D721Med (cell line): ENCODE measurements around the gene CSTPP1.

Experiments used
- DNase-seq: peaks from one replicate; pipeline ENCODE4 v3.0.0; 2011; ENCODE audit warnings: low spot score; ENCODE audit not compliant: insufficient read length
- FAIRE-seq: peaks from 2 replicates; lab custom pipeline; 2011; peaks lifted over from hg19 to GRCh38; lab: Jason Lieb, UNC
- TF ChIP-seq, protein P1 (sequence below): IDR thresholded peaks from 2 replicates; pipeline ENCODE4 v1.5.1; 2012; ENCODE audit warnings: mild to moderate bottlenecking, control low read depth; ENCODE audit not compliant: insufficient read depth; ENCODE audit errors: missing control alignments

Gene CSTPP1

DNA sequence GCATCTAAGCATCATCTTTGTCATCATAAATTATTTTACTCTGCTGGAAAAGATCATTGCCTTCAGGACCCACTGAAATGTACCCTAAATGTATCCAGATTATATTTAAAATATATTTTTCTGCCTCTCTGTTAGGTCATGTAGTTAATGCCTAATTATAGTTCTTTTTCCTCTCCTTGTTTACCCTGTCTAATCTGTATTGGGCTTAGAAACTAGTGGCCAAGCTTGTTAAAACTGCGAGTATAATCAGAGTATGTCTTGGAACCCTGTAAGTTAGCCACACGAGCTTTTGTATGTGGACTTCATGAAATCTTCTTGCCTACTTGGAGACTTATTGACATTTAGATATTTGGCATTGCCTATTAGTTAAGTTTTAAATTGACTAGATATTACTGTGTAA is 184.5 kb downstream of the CSTPP1 start:
- TF ChIP-seq, protein P1, sequence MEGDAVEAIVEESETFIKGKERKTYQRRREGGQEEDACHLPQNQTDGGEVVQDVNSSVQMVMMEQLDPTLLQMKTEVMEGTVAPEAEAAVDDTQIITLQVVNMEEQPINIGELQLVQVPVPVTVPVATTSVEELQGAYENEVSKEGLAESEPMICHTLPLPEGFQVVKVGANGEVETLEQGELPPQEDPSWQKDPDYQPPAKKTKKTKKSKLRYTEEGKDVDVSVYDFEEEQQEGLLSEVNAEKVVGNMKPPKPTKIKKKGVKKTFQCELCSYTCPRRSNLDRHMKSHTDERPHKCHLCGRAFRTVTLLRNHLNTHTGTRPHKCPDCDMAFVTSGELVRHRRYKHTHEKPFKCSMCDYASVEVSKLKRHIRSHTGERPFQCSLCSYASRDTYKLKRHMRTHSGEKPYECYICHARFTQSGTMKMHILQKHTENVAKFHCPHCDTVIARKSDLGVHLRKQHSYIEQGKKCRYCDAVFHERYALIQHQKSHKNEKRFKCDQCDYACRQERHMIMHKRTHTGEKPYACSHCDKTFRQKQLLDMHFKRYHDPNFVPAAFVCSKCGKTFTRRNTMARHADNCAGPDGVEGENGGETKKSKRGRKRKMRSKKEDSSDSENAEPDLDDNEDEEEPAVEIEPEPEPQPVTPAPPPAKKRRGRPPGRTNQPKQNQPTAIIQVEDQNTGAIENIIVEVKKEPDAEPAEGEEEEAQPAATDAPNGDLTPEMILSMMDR, result no peak
- FAIRE-seq (no peak), DNase-seq (no peak)

DNA sequence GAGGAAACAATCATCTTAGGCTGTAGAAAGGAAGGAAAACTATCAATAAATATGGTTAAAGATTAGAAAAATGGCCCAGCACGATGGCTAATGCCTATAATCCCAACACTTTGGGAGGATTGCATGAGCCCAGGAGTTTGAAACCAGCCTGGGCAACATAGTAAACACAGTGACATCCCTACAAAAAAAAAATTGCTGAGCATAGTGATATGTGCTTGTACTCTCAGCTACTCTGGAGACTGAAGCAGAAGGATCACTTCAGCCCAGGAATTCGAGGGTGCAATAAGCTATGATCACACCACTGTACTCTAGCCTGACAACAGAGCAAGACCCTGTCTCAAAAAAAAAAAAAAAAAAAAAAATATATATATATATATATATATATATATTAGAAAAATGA is 185.2 kb downstream of the CSTPP1 start:
- TF ChIP-seq, protein P1, result no peak
- DNase-seq (no peak), FAIRE-seq (no peak)

DNA sequence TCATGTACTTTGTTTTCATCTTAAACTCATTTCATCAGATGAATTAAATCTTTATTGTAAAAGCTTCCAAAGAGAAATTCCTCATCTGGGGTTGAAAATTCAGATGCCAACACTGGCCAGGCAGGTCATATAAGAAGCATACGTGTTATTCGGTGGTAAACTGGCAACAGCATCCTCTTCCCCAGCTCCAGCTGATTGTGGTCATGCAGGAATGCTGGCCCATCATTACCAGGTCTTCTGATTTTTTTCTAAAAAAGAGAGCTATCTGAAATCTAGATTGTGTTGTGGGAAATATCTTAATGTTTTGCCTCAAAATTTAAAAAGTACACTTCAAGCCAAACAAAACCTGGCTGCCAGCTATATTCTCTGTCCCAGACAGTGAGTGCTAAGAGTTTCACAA is 186.5 kb downstream of the CSTPP1 start:
- FAIRE-seq, result no peak
- TF ChIP-seq, protein P1, result no peak
- DNase-seq, result no peak

DNA sequence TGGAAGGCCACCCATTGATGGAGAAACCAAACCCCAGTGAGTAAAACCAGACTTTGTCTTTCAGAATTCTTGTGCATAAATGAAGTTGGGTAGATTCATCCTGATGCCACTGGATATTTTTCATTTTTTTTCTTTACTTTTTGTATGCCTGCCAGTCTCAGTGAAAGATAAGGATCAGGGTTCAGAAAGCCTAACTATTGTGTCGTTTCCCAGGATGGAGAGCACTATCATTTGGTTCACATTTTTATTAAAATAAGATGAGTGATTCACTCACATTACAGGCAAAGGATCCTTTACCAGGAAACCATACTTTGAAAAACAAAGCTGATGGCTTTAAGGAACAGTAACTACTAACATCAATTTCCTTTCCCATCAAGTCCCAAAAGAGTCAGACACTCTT is 188.1 kb downstream of the CSTPP1 start:
- TF ChIP-seq, protein P1, result no peak
- DNase-seq (no peak), FAIRE-seq (no peak)

DNA sequence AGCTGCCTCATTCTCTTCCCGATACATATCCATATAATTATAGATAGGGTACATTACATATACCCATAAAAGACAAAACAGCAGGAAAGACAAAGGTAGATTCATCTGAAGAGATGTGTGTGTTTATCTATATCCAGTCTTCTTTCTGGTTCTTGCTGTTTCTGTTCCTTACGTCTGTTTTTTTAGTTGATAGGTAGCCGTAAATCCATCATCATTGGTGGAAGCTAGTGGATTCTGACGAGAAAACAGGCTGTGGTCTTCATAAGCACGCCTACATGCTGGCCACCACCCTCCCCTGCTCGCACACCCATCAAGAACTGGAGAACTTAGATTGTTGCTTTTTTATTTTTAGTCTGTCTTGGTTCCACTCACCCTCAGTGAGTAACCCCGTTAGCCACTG is 188.5 kb downstream of the CSTPP1 start:
- no peak for DNase-seq
- TF ChIP-seq, protein P1, result no peak
- FAIRE-seq, result no peak

DNA sequence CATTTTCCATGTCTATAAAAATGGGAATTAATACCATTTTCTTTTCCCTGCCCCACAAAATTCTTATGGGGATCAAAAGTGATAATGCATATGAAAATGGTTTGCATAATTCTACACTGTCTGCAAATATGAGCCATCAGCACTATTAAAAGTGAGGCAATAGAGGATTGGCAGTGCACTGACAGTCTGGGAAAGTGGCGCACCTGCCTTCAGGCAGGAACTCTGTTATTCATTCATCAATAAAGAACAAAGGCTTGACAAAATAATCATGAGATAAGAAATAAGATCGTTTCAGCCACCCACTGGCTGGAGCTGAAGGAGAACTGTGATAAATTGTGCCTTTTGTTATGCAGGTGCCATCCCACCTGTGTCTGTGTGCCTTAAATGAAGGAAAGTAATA is 190.7 kb downstream of the CSTPP1 start:
- DNase-seq (no peak), FAIRE-seq (no peak)

DNA sequence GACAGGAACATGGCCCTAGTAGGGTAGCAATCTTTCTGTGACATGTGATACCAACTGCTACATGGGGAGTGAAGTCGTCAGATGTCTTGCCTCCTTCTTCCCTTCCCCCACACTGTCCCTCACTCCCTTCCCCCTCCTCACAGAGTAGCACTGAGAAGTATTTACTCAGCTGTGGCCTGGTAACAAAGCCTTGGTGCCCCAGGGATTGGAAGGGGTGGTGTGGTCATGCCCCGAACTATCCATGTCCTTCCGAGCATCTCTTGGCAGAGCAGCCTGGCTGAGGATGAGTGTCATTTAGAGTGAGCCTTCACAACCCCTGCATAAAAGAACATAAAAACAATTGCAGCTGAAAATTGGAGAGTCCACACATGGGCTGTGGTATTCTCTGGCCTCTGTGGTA is 194.0 kb downstream of the CSTPP1 start:
- DNase-seq (no peak), FAIRE-seq (no peak)
- TF ChIP-seq, protein P1, result no peak

More for the DNA sequence above, 190.7 kb downstream of the CSTPP1 start:
- TF ChIP-seq, protein P1, result no peak
